ENCODE measurements around the gene WDR64.

DNA sequence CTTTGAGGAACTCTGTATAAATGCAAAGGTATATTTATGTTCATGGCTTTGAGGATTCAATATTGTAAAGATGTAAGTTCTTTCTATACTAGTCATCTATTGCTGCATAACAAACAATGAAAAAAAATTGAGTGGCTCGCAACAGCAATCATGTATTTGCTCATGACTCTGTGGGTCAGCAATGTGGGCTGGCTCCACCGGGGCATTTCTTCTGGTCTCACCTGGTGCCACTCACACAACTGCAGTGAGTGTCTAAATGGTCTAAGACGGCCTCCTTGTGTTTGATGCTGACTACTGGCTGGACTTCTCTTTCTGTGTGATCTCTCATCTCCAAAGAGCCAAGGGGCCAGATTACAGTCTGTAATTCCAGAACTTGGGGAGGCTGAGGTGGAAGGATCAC is 150.8 kb downstream of the WDR64 start:
- TF ChIP-seq, protein P1, sequence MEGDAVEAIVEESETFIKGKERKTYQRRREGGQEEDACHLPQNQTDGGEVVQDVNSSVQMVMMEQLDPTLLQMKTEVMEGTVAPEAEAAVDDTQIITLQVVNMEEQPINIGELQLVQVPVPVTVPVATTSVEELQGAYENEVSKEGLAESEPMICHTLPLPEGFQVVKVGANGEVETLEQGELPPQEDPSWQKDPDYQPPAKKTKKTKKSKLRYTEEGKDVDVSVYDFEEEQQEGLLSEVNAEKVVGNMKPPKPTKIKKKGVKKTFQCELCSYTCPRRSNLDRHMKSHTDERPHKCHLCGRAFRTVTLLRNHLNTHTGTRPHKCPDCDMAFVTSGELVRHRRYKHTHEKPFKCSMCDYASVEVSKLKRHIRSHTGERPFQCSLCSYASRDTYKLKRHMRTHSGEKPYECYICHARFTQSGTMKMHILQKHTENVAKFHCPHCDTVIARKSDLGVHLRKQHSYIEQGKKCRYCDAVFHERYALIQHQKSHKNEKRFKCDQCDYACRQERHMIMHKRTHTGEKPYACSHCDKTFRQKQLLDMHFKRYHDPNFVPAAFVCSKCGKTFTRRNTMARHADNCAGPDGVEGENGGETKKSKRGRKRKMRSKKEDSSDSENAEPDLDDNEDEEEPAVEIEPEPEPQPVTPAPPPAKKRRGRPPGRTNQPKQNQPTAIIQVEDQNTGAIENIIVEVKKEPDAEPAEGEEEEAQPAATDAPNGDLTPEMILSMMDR (conservative IDR thresholded peaks at IDR 0.05; ENCODE audit: low read depth, low read length): peak; percentile 45
- TF ChIP-seq EZH2phosphoT487 (IDR thresholded peaks at IDR 0.05; ENCODE audit: borderline replicate concordance, low read length): no peak
